ENCODE measurements around the gene GPR160. TPM values are rescaled to one million over a fixed set of nuclear protein-coding genes. Genes with fewer than 3 reads are reported as not detected.

GPR160 gene
- total and polyA plus RNA-seq, 9 of the 15 experiments (the other 6 are each of a cell fraction or from before 2014, with no cell fraction given), result 1.3 to 10.5 (median 8.3) TPM

GRCh38 chr3:170037463-170038433, at the start of gene GPR160 (continued):
- TF ChIP-seq MGA (IDR thresholded peaks at IDR 0.05) (no peak), ARID3B (CRISPR knock-in tag; IDR thresholded peaks at IDR 0.05; ENCODE audit: borderline replicate concordance) (no peak), ATF1 (CRISPR knock-in tag; IDR thresholded peaks at IDR 0.05) (no peak), ATF1 (tag; IDR thresholded peaks at IDR 0.05) (peak; percentile 24; the same call in 1 of the 2 replicates), PTBP1 (IDR thresholded peaks at IDR 0.05; ENCODE audit: low read depth, low read length) (no peak), CSDE1 (IDR thresholded peaks at IDR 0.05) (no peak), NCOA2 (IDR thresholded peaks at IDR 0.05; ENCODE audit: partially characterized antibody in 2 of 2) (no peak), ZFPM2 (CRISPR knock-in tag; IDR thresholded peaks at IDR 0.05) (no peak), ZNF431 (CRISPR knock-in tag; IDR thresholded peaks at IDR 0.05) (0 out of 2 replicates have a peak, but pooled peaks have one; percentile 45), IRF2 (CRISPR knock-in tag; IDR thresholded peaks at IDR 0.05) (no peak), NR4A1 (CRISPR knock-in tag; IDR thresholded peaks at IDR 0.05) (no peak), NR4A1 (tag; IDR thresholded peaks at IDR 0.05) (no peak), MBD2 (IDR thresholded peaks at IDR 0.05; ENCODE audit: borderline replicate concordance, low read depth) (peak; percentile 26; the same call in 1 of the 2 replicates), ELF2 (CRISPR knock-in tag; IDR thresholded peaks at IDR 0.05) (no peak), RB1 (IDR thresholded peaks at IDR 0.05; ENCODE audit: low read depth) (peak; percentile 52), POLR2H (tag; IDR thresholded peaks at IDR 0.05; ENCODE audit: low read depth) (no peak)

Data from K562 (cell line).